Prostate gland (tissue), 2 donors: ENCODE measurements around the gene PUSL1. TPM values are rescaled to one million over a fixed set of nuclear protein-coding genes. Genes with fewer than 3 reads are reported as not detected.

Experiments used
- DNase-seq: peaks from one replicate; pipeline ENCODE4 v3.0.0-alpha.2; 2019; ENCODE audit warnings: low spot score
- H3K27ac ChIP-seq, 2 donors: fragments of 200-600 bp; sonication (generic); 2 replicates each; pipeline ENCODE4 v1.5.1; 2017 to 2019
- H3K27me3 ChIP-seq: fragments of 200-600 bp; sonication (generic); replicated peaks from 2 replicates; pipeline ENCODE4 v1.5.1; 2019; ENCODE audit not compliant: insufficient read depth
- H3K36me3 ChIP-seq, 2 donors: fragments of 200-600 bp; sonication (generic); 1 replicate in 1 of 2; 2 replicates in 1 of 2; pipeline versions ENCODE4 v1.5.1 to v1.8.1; 2017 to 2019
- H3K4me1 ChIP-seq: fragments of 200-600 bp; sonication (generic); replicated peaks from 2 replicates; pipeline ENCODE4 v1.5.1; 2019
- H3K4me3 ChIP-seq, 2 donors: fragments of 200-600 bp; sonication (generic); 2 replicates each; pipeline ENCODE4 v1.5.1; 2017 to 2019
- H3K9me3 ChIP-seq: fragments of 200-600 bp; sonication (generic); 2 replicates; pipeline ENCODE4 v1.5.1; 2017
- CTCF ChIP-seq, 4 experiments: fragments of 200-600 bp in 2 of 4; fragments of 450-650 bp in 2 of 4; sonication (generic) in 2 of 4; IDR thresholded peaks; 1 replicate in 3 of 4; 2 replicates in 1 of 4; pipeline ENCODE4 v1.5.1; 2016 to 2019; ENCODE audit warnings: antibody characterized with exemption in 4 of 4, mild to moderate bottlenecking in 2 of 4, moderate library complexity in 2 of 4
- POLR2A ChIP-seq: fragments of 450-650 bp; IDR thresholded peaks from one replicate; pipeline ENCODE4 v1.6.1; 2016; ENCODE audit warnings: antibody characterized with exemption, mild to moderate bottlenecking
- POLR2AphosphoS5 ChIP-seq: sonication (generic); formaldehyde crosslinking; IDR thresholded peaks from one replicate; pipeline ENCODE4 v1.6.1; 2017; ENCODE audit warnings: antibody characterized with exemption
- WGBS: methylation state at CpG from one replicate; pipeline ENCODE4 v1.1.5; 2018; 5-methylcytosine and 5-hydroxymethylcytosine counted together
- intact Hi-C: fragments of 100-400 bp; cut with DNase I; formaldehyde crosslinking; loops from one replicate; pipeline ENCODE4 v1.14.2; 2022
- total RNA-seq, 2 donors: library from RNA; depleted of rRNA; stranded (reverse); fragments of >200 nt; gene quantifications; one replicate each; pipeline ENCODE4 v1.1.0, GENCODE V29; 2016

PUSL1 gene
- total RNA-seq, 2 donors from 2014 or later: 30.6 to 36.9 TPM

- Histone ChIP-seq H3K27ac (no peak overlapping the region), H3K27me3 (no peaks in the 10 kb centered on the region), H3K4me1 (peaks cover 21% of the 10 kb centered on the region), H3K36me3 (peaks cover 0 to 6% of the 10 kb centered on the region in 2 donors), H3K4me3 (no peak overlapping the region), H3K9me3 (no peaks in the 10 kb centered on the region)
- intact Hi-C loops: no loop called here
- WGBS: 81% methylated on average over 5 of the region's 14 CpGs
- DNase-seq: no peak
- no peak for TF ChIP-seq CTCF (IDR thresholded peaks at IDR 0.05)
- TF ChIP-seq POLR2A: no peak
Measured at GRCh38 chr1:1322418-1322817, 14.0 kb downstream of the PUSL1 start.

GRCh38 chr1:1322952-1323351 is 14.6 kb downstream of the PUSL1 start:
- peaks cover 16% of the 10 kb centered on the region for H3K4me1 ChIP-seq
- DNase-seq: no peak
- H3K9me3 ChIP-seq: no peaks in the 10 kb centered on the region
- H3K27ac ChIP-seq: no peak overlapping the region
- 83% methylated on average over 10 of the region's 10 CpGs for WGBS
- H3K36me3 ChIP-seq: peaks cover 0 to 6% of the 10 kb centered on the region in 2 donors
- H3K27me3 ChIP-seq: no peaks in the 10 kb centered on the region
- TF ChIP-seq CTCF (IDR thresholded peaks at IDR 0.05) (no peak), POLR2A (no peak), POLR2AphosphoS5 (no peak)
- no peak overlapping the region for H3K4me3 ChIP-seq
- intact Hi-C loops: no loop called here

- TF ChIP-seq POLR2AphosphoS5: no peak
- TF ChIP-seq POLR2A: no peak
- no peak for TF ChIP-seq CTCF (IDR thresholded peaks at IDR 0.05)
- intact Hi-C loops: no loop called here
- no peak for DNase-seq
- WGBS: under 1% methylated on average over 39 of the region's 41 CpGs
- Histone ChIP-seq H3K4me1 (peaks cover 9% of the 10 kb centered on the region), H3K36me3 (peaks cover 0 to 1% of the 10 kb centered on the region in 2 donors), H3K27ac (peak overlapping the region; percentile 74 to 87), H3K4me3 (peak overlapping the region; percentile 84 to 99), H3K9me3 (no peaks in the 10 kb centered on the region), H3K27me3 (no peaks in the 10 kb centered on the region)
Measured at GRCh38 chr1:1324084-1324523, 15.7 kb downstream of the PUSL1 start.

GRCh38 chr1:1324524-1325287 is 16.3 kb downstream of the PUSL1 start, which contains the start of the genes CPTP and INTS11:
Gene CPTP (plus strand): TSS chr1:1324802. CDS start chr1:1326911, 2,109 bp downstream.
Gene INTS11 (minus strand): TSS chr1:1324660. CDS start chr1:1324608, 52 bp downstream.
- Histone ChIP-seq H3K27me3 (no peaks in the 10 kb centered on the region), H3K36me3 (no peaks in the 10 kb centered on the region), H3K9me3 (no peaks in the 10 kb centered on the region), H3K4me3 (peak within 1 kb of the TSS; percentile 84 to 99), H3K27ac (peak within 1 kb of the TSS; percentile 74 to 87), H3K4me1 (peaks cover 9% of the 10 kb centered on the region)
- intact Hi-C loops: no loop called here
- TF ChIP-seq CTCF (IDR thresholded peaks at IDR 0.05): peak in 2 of 4 experiments; percentile 9
- peak; percentile 50 for TF ChIP-seq POLR2A
- peak; percentile 94 for TF ChIP-seq POLR2AphosphoS5
- under 1% methylated on average over 58 of the region's 84 CpGs for WGBS
- peak; percentile 90 for DNase-seq
